Measurements from ENCODE around the gene SNTG2.
"Not testable (repeated sequence)": the region's sequence is repeated elsewhere in the genome, so short reads cannot be mapped to it uniquely, and the experiment has no call there.

SNTG2 gene

DNA sequence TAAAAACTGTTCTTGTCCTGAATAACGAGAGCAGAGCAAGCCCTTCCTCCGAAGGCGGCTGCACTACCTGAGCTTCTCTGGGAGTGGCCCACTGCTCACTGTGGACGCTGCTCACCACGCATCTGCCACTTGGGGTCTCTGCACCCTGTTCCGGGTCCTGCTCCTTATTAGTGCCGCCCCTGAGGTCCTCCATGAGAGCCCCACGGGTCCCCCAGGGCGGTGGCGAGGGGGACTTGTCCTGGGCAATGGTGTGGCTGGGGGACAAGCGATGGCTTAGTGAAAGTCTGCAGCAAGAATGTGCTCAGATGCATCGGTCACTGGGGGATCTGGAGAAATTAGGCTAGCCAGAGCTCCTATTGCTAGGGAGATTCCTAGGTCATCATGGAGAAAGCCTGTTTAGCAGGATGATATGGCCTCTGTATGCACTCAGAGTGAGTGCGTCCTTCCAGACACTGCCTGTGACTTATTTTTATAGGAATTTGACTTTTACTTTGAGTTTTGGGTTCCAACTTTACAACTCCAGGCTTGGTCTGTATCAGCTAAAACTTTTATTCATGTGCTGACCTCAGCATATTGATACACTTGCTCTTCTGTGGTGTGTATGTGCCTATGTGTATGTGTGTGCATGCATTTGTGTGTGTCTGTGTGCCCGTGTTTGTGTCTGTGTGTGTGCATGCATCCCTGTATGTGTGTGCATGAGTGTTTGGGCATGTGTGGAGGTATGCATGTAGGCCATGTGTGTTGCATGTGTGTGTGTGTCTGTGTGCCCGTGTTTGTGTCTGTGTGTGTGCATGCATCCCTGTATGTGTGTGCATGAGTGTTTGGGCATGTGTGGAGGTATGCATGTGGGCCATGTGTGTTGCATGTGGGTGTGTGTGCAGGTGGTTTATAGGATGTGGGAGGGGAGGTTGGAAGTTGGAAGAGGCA, 129.5 kb downstream of the SNTG2 start:
- DNase-seq (ENCODE audit: low read depth): no peak
- TF ChIP-seq, protein P1, sequence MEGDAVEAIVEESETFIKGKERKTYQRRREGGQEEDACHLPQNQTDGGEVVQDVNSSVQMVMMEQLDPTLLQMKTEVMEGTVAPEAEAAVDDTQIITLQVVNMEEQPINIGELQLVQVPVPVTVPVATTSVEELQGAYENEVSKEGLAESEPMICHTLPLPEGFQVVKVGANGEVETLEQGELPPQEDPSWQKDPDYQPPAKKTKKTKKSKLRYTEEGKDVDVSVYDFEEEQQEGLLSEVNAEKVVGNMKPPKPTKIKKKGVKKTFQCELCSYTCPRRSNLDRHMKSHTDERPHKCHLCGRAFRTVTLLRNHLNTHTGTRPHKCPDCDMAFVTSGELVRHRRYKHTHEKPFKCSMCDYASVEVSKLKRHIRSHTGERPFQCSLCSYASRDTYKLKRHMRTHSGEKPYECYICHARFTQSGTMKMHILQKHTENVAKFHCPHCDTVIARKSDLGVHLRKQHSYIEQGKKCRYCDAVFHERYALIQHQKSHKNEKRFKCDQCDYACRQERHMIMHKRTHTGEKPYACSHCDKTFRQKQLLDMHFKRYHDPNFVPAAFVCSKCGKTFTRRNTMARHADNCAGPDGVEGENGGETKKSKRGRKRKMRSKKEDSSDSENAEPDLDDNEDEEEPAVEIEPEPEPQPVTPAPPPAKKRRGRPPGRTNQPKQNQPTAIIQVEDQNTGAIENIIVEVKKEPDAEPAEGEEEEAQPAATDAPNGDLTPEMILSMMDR (IDR thresholded peaks at IDR 0.05; ENCODE audit: insufficient read depth, low read depth, low read length, missing control alignments): no peak
- no peak overlapping the region for H3K4me3 ChIP-seq (ENCODE audit: low read length)

DNA sequence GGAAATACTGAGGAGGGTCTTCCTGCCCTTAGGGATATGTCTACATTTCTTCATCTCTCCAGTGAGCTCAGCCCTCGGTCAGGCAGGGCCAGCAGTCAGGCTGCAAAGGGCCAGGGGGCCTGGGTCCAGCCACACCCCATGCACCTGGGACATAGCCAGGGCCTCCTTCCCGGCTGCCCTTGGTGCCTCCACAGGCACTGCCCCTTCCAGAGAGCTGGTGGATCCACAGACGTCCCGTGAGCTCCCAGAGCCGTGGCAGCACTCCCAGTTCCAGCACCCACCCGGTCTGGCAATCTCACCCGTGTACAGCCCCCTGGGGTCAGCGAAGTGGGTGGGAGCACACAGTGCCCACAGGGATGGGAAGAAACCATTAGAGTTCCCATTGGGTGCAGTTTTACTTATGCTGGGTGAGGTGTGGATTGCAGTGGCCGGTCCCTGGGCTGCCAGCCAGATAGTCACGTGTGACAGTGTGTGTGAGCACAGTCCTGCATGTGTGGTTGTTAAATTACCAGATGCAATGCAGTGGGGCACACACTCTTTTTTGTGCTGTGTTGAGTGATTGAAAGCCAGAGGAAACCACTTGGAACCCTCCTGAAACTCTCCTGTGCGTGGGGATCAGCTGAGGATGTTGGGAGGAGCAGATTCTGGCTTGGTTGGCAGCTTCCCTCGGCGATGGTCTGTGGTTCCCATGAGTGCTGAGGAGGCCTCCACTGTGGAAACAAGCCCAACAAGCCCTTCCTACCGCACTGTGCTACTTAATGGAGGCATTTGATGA, 131.0 kb downstream of the SNTG2 start:
- DNase-seq (ENCODE audit: low read depth): no peak
- TF ChIP-seq, protein P1 (IDR thresholded peaks at IDR 0.05; ENCODE audit: insufficient read depth, low read depth, low read length, missing control alignments): no peak
- no peak overlapping the region for H3K4me3 ChIP-seq (ENCODE audit: low read length)

DNA sequence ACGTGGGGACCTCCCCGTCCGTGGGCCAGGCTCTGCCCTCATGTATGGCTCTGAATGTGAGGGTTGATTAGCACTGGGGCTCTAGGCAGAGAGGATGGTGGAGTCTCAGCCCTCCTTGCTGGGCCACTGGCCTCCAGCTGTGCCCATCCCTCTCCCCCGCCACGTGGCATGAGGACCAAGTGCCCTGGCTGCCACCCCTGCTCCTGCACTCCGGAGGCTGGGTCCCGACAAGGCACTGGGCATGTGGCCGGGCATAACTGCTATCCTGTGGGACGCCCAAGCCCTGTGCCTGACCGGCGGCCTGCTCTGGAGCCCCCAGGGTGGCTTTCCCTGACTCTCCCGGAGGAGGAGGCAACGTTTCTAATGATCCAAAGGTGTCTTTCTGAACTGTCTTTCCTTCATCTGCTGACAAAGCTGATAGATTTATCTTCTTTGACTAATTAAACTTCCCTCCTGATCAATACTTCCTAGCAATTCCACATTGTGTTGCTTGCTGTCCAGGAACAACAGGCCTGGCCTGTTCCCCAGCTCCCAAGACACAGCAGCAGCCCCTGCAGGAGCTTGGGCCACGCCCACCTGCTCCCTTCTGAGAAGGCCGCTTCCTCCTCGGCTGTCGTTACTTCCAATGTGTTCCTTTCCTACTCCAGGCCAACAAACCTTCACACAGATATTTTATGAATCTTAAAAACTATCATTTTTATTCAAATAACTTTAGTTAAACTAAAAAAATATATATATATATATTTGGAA, 132.0 kb downstream of the SNTG2 start:
- DNase-seq (ENCODE audit: low read depth): no peak
- H3K4me3 ChIP-seq (ENCODE audit: low read length): no peak overlapping the region
- TF ChIP-seq, protein P1 (IDR thresholded peaks at IDR 0.05; ENCODE audit: insufficient read depth, low read depth, low read length, missing control alignments): no peak

DNA sequence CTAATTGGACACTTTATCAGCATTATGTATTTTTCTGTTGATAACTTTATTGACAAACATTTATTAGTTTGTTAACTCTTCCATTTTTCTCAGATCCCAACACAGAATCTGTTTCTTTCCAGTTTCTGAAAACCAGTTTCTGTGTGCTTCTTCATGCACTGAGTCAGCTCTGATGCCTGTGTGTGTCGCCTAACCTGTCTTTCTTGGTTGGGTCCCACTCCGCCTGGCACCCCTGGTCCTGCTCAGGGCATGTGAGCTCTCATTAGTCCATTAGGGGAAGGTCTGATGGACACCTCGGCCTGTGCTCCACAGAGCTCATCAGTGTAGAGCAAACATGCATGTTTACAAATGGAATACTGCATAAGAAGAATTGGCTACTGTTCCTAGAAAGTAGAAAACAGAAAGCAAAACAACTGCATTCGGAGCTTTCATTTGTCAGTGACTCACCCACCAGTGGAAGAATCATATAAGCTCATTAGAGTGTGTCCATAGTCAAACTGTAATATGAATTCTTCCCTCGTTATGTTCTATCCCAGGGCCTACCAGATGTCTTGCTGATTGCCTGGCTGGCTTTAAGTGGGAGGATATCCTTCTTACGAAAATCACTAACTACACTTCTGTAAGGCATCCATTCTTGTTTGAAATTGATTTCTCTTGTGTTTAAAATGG, 137.7 kb downstream of the SNTG2 start:
- DNase-seq (ENCODE audit: low read depth): peak; percentile 6
- no peak overlapping the region for H3K4me3 ChIP-seq (ENCODE audit: low read length)
- TF ChIP-seq, protein P1 (IDR thresholded peaks at IDR 0.05; ENCODE audit: insufficient read depth, low read depth, low read length, missing control alignments): no peak

DNA sequence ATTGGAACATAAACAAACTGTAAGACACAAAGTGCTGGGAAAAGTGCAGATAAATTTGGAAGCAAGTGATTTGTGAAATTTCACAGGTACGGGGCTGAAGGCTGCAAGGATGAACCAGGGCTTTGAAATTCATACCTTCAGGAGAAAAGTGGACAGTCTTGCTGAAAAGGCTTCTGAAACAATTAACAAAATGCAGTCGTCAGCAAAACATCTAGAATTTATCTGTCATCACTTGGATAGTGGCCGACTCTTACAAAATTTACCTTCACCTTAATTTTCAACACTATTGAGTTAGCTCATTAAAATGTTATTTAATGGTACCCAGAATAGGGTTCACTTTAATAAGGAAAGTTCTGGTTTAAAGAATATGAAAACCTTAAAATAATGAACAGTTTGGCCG, 138.3 kb downstream of the SNTG2 start:
- H3K4me3 ChIP-seq (ENCODE audit: low read length): no peak overlapping the region
- TF ChIP-seq, protein P1 (IDR thresholded peaks at IDR 0.05; ENCODE audit: insufficient read depth, low read depth, low read length, missing control alignments): no peak
- DNase-seq (ENCODE audit: low read depth): no peak

DNA sequence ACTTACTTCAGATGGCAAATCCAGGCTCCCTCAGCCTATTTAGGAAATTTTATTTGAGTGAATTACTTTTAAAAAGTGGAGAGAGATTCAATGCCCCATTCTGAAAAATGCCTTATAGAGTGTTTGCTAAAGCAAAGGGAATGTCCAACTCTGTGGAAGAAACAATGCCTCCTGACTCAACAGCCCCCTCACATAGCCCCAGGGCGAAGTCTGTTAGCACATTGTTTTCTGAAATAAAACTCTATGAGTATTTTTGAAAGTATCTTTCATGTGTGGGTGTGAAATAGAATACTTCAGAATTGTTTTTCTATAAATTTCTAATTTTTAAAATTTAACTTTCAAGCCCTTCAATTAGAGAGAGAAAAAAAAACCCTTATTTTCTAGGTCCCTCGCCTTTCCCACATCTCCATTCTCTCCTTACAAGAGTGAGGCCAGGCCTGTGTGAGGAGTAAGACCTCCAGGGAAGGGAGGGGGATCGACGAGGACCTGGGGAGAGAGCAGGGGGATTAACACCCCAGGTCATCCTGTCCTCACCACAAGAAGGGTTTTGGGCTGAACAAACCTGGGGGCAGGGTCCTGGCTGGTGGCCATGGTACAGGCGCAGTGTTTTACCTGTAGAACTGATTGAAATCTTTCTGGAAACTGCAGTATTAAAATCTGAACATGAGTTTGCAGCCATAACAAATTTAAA, 141.4 kb downstream of the SNTG2 start:
- peak; percentile 7 for DNase-seq (ENCODE audit: low read depth)
- H3K4me3 ChIP-seq (ENCODE audit: low read length): no peak overlapping the region

DNA sequence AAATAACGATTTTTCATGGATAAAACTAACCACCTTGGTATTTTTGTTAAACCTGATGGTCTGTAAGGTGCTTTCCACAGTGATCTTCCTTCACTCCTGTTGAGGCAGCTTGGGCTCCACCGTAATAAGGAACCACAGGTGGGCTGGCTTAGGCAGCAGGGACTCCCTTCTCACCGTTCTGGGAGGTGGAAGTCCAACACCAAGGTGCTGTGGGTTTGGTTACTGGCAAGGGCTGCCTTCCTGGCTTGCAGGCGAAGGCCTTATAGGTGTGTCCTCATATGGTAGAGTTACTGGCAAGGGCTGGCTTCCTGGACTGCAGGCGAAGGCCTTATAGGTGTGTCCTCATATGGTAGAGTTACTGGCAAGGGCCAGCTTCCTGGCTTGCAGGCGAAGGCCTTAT, 143.0 kb downstream of the SNTG2 start:
- not testable (repeated sequence) for DNase-seq (ENCODE audit: low read depth); H3K4me3 ChIP-seq (ENCODE audit: low read length)

More for the DNA sequence above, 141.4 kb downstream of the SNTG2 start:
- TF ChIP-seq, protein P1 (IDR thresholded peaks at IDR 0.05; ENCODE audit: insufficient read depth, low read depth, low read length, missing control alignments): no peak

All from epithelial cell of esophagus (primary cell).